Measurements from ENCODE around the gene TAP2. TPM values are rescaled to one million over a fixed set of nuclear protein-coding genes. Genes with fewer than 3 reads are reported as not detected.

TAP2 gene
- total RNA-seq, 1 donor from 2014 or later, result 81.8 TPM

- H3K27ac ChIP-seq, result no peak overlapping the region
- H3K27me3 ChIP-seq (ENCODE audit: low read depth), result no peaks in the 10 kb centered on the region
- peaks cover 53% of the 10 kb centered on the region for H3K36me3 ChIP-seq
- no peak for ATAC-seq
- DNase-seq, result no peak
- no peak overlapping the region for H3K4me3 ChIP-seq
- H3K4me1 ChIP-seq, result peaks cover 32% of the 10 kb centered on the region
- intact Hi-C loops (cut with DNase I), result no loop called here
- TF ChIP-seq CTCF (IDR thresholded peaks at IDR 0.05), result no peak
- H3K9me3 ChIP-seq, result no peaks in the 10 kb centered on the region
These were observed 1.7 kb downstream of the TAP2 start for GRCh38 chr6:32836873-32837272.

DNA sequence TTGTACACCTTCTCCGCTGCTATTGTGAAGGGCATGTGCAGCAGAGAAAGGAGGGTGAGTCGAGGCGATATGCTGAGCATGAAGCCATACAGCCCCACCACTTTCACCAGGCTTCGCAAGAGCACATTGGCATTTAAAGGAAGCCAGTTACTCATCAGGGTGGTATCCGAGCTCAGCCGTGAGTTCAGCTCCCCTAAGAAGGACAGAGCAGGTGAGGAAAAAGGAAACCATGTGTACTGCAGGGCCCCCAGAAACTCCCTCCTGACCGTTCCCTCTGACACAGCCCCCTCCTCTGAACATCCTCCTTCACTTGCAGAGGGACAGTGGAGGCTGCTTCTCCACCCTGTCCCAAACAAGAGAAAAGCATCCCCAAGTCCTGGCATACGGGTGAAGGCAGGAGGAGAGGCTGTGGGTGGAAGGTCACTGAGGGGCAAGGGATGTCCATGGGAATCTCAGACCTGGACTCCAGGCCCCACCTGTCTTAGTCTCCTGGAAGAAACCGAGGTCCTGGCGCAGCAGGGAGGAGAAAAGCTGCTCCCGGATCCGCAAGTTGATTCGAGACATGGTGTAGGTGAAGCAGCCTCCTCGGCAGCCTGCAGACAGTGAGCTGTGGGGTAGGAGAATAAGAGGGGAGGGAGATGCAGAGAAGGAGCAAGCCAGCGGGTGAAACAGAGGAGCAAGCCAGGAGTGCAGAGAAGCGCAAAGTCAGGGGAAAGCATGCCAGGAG is 3.2 kb downstream of the TAP2 start:
- H3K4me1 ChIP-seq, result peaks cover 26% of the 10 kb centered on the region
- DNase-seq (no peak), ATAC-seq (no peak)
- no peak overlapping the region for H3K4me3 ChIP-seq
- peaks cover 53% of the 10 kb centered on the region for H3K36me3 ChIP-seq
- no peaks in the 10 kb centered on the region for H3K9me3 ChIP-seq
- H3K27ac ChIP-seq, result no peak overlapping the region
- intact Hi-C loops (cut with DNase I), result no loop called here
- TF ChIP-seq CTCF (IDR thresholded peaks at IDR 0.05), result no peak
- H3K27me3 ChIP-seq (ENCODE audit: low read depth), result no peaks in the 10 kb centered on the region

DNA sequence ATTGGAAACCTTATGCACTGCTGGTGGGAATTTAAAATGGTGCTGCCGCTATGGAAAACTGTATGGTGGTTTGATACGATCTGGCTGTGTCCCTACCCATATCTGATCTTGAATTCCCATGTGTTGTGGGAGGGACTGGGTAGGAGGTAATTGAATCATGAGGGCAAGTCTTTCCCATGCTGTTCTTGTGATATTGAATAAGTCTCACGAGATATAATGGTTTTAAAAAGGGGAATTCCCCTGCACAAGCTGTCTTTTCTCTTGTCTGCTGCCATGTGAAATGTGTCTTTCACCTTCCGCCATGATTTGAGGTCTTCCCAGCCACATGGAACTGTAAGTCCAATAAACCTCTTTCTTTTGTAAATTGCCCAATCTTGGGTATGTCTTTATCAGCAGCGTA is 4.9 kb downstream of the TAP2 start:
- H3K4me3 ChIP-seq, result no peak overlapping the region
- no peak for TF ChIP-seq CTCF (IDR thresholded peaks at IDR 0.05)
- ATAC-seq, result no peak
- peaks cover 18% of the 10 kb centered on the region for H3K4me1 ChIP-seq
- no peaks in the 10 kb centered on the region for H3K27me3 ChIP-seq (ENCODE audit: low read depth)
- H3K27ac ChIP-seq, result no peak overlapping the region
- intact Hi-C loops (cut with DNase I), result no loop called here
- no peaks in the 10 kb centered on the region for H3K9me3 ChIP-seq
- H3K36me3 ChIP-seq, result peaks cover 66% of the 10 kb centered on the region
- no peak for DNase-seq

GRCh38 chr6:32832535-32832934 is 6.0 kb downstream of the TAP2 start:
- Histone ChIP-seq H3K27me3 (ENCODE audit: low read depth) (no peaks in the 10 kb centered on the region), H3K9me3 (no peaks in the 10 kb centered on the region), H3K4me3 (no peak overlapping the region), H3K36me3 (peaks cover 72% of the 10 kb centered on the region), H3K4me1 (peaks cover 12% of the 10 kb centered on the region), H3K27ac (no peak overlapping the region)
- intact Hi-C loops (cut with DNase I), result no loop called here
- no peak for ATAC-seq
- no peak for TF ChIP-seq CTCF (IDR thresholded peaks at IDR 0.05)
- DNase-seq, result no peak

DNA sequence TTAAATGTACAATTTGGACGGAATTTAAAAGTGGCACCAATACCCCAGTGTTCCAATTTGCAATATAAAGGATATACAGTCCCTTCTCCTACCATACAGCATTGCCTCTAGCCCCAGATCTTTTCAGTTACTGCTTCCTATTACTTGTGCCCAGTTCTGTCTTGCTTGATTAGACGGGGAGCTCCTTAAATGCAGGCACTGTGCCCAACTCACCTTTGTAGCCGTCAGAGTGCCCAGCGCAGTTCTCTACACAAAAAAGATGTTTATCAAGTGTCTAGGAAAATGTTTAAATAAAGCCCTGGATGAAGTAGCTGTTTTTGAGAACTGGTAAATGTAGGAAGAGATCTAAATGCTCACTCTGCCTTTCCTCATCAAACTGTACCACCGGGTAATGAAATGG is 7.6 kb downstream of the TAP2 start:
- Histone ChIP-seq H3K4me3 (no peak overlapping the region), H3K27ac (no peak overlapping the region), H3K4me1 (no peaks in the 10 kb centered on the region), H3K27me3 (ENCODE audit: low read depth) (no peaks in the 10 kb centered on the region), H3K36me3 (peaks cover 68% of the 10 kb centered on the region), H3K9me3 (no peaks in the 10 kb centered on the region)
- no peak for TF ChIP-seq CTCF (IDR thresholded peaks at IDR 0.05)
- intact Hi-C loops (cut with DNase I), result no loop called here
- ATAC-seq (no peak), DNase-seq (no peak)
